GM12892 (cell line): ENCODE results near the gene NPIPA1.

ENCODE experiments used
- POLR2A ChIP-seq: IDR thresholded peaks from 2 replicates; pipeline ENCODE4 v1.6.1; 2011; ENCODE audit warnings: low read depth, low read length, control low read depth
- POLR2AphosphoS5 ChIP-seq: IDR thresholded peaks from 2 replicates; pipeline ENCODE4 v1.6.1; 2011; ENCODE audit warnings: low read depth, low read length, control low read depth
- TAF1 ChIP-seq: IDR thresholded peaks from 2 replicates; pipeline ENCODE4 v1.6.1; 2011; ENCODE audit warnings: low read depth, mild to moderate bottlenecking, control low read depth, low read length, borderline replicate concordance

DNA sequence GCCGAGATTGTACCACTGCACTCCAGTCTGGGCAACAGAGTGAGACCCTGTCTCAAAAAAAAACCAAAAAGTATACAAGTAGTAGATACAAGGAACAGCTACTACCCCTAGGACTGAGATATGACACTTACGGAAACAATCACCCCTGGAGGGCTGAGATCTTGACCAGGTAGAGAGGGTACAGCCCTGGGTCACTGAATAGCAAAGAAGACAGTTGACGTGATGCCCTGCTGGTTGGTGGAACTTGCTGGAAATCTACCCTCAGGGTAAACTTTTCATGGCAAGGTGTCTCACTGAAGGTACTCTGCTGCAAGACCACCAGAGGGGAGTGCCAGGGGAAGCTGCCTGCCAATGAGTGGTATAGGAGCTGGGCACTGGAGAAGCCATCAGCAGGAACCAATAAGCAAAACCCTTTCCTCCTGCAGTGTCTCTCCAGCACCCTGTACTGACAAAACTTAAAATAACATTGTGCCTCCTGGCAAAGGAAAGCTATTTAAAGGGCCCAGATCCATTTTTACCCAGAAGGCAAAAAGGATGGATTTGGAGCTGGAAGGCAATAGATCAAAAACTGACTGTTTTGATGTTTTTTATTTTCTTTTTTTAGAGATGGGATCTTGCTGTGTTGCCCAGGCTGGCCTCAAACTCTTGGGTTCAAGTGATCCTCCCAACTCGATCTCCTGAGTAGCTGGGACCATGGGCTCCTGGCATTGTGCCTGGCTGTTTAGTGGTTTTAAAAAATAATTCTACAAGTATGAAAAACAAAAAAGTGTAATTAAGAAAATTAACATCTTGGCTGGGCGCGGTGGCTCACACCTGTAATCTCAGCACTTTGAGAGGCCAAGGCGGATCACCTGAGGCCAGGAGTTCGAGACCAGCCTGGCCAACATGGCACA, 26.3 kb downstream of the NPIPA1 start:
- TF ChIP-seq POLR2AphosphoS5 (no peak), TAF1 (no peak), POLR2A (no peak)
